IMR-90 (cell line): ENCODE measurements around the gene SLC25A30. TPM values are rescaled to one million over a fixed set of nuclear protein-coding genes. Genes with fewer than 3 reads are reported as not detected.

Experiments
- ATAC-seq: fragments of 200-7000 bp; cut with Tn5 transposase; 2 replicates; pipeline ENCODE4 v1.9.1; 2020; ENCODE audit warnings: low read depth, mild to moderate bottlenecking, moderate library complexity
- BruUV-seq: library from RNA; stranded (reverse); fragments of 400-500 nt; replicated peaks from 2 replicates; lab custom pipeline; 2021; lab: Mats Ljungman, UMichigan
- CTCF ChIA-PET: fragments of 300-600 bp; formaldehyde crosslinking; extraction: SDS; loops from one replicate; lab custom pipeline; 2021; ENCODE audit warnings: antibody characterized with exemption; lab: Yijun Ruan, JAX
- POLR2A ChIA-PET: fragments of 300-600 bp; sonication (Branson Sonifier 250); formaldehyde crosslinking; loops from one replicate; lab custom pipeline; 2022; ENCODE audit warnings: antibody characterized with exemption; ENCODE audit not compliant: unreplicated experiment; lab: Charles Lee
- DNase-seq: peaks from one replicate; pipeline ENCODE4 v3.0.0; 2013
- H2AFZ ChIP-seq: replicated peaks from 2 replicates; pipeline ENCODE3; 2013; ENCODE audit warnings: low read length, mild to moderate bottlenecking; ENCODE audit not compliant: poor library complexity
- H2AK5ac ChIP-seq: 2 replicates; pipeline ENCODE4 v1.6.1; 2013; ENCODE audit warnings: low read depth, low read length, inconsistent platforms
- H2AK9ac ChIP-seq: replicated peaks from 2 replicates; pipeline ENCODE3; 2013; ENCODE audit warnings: mild to moderate bottlenecking, low read depth, low read length, moderate library complexity; ENCODE audit not compliant: poor library complexity
- H2BK120ac ChIP-seq: 2 replicates; pipeline ENCODE4 v1.6.1; 2013; ENCODE audit warnings: low read depth, low read length, inconsistent platforms
- H2BK15ac ChIP-seq: 3 replicates; pipeline ENCODE4 v1.6.1; 2013; ENCODE audit warnings: low read depth, low read length, inconsistent platforms
- H2BK20ac ChIP-seq: 2 replicates; pipeline ENCODE4 v1.6.1; 2013; ENCODE audit warnings: low read depth, mild to moderate bottlenecking, inconsistent platforms, low read length, moderate library complexity
- H2BK5ac ChIP-seq: 2 replicates; pipeline ENCODE4 v1.6.1; 2013; ENCODE audit warnings: mild to moderate bottlenecking, low read depth, low read length, inconsistent platforms; ENCODE audit not compliant: poor library complexity, severe bottlenecking
- H3K14ac ChIP-seq: replicated peaks from 2 replicates; pipeline ENCODE4 v1.6.1; 2013; ENCODE audit warnings: low read depth, low read length, inconsistent platforms
- H3K18ac ChIP-seq: 2 replicates; pipeline ENCODE4 v1.6.1; 2013; ENCODE audit warnings: low read depth, low read length, control low read depth
- H3K23ac ChIP-seq: 2 replicates; pipeline ENCODE4 v1.6.1; 2013; ENCODE audit warnings: low read depth, low read length, inconsistent platforms
- H3K27ac ChIP-seq: 2 replicates; pipeline ENCODE4 v1.5.1; 2013; ENCODE audit warnings: mild to moderate bottlenecking, control low read depth, low read length; ENCODE audit not compliant: insufficient read depth
- H3K27me3 ChIP-seq: 2 replicates; pipeline ENCODE4 v1.6.1; 2013; ENCODE audit warnings: low read length; ENCODE audit not compliant: control insufficient read depth, insufficient read depth
- H3K36me3 ChIP-seq: 2 replicates; pipeline ENCODE4 v1.6.1; 2013; ENCODE audit warnings: low read length, mixed read lengths; ENCODE audit not compliant: control insufficient read depth, insufficient read depth
- H3K4ac ChIP-seq: 2 replicates; pipeline ENCODE4 v1.6.1; 2013; ENCODE audit warnings: low read depth, low read length, inconsistent platforms
- H3K4me1 ChIP-seq: 2 replicates; pipeline ENCODE4 v1.6.1; 2013; ENCODE audit warnings: low read length, mixed read lengths; ENCODE audit not compliant: control insufficient read depth, insufficient read depth
- H3K4me2 ChIP-seq: 2 replicates; pipeline ENCODE4 v1.6.1; 2013; ENCODE audit warnings: low read depth, mild to moderate bottlenecking, control low read depth, low read length, moderate library complexity
- H3K4me3 ChIP-seq: 2 replicates; pipeline ENCODE4 v1.5.1; 2013; ENCODE audit warnings: low read depth, mild to moderate bottlenecking, control low read depth, low read length, moderate library complexity; ENCODE audit not compliant: insufficient read depth
- H3K56ac ChIP-seq: 2 replicates; pipeline ENCODE4 v1.6.1; 2013; ENCODE audit warnings: low read length, inconsistent platforms; ENCODE audit not compliant: insufficient read depth; ENCODE audit errors: extremely low read depth
- H3K79me1 ChIP-seq, 2 experiments: 2 replicates each; pipeline ENCODE4 v1.6.1; 2013; ENCODE audit warnings: low read length in 2 of 2, inconsistent platforms in 1 of 2, low read depth in 1 of 2
- H3K9ac ChIP-seq: 2 replicates; pipeline ENCODE4 v1.6.1; 2013; ENCODE audit warnings: low read depth, low read length, control low read depth
- H3K9me1 ChIP-seq: 2 replicates; pipeline ENCODE4 v1.6.1; 2013; ENCODE audit warnings: low read length, inconsistent platforms; ENCODE audit not compliant: insufficient read depth
- H3K9me3 ChIP-seq: 2 replicates; pipeline ENCODE4 v1.6.1; 2013; ENCODE audit warnings: low read length; ENCODE audit not compliant: control insufficient read depth, insufficient read depth
- H4K20me1 ChIP-seq: 2 replicates; pipeline ENCODE4 v1.6.1; 2013; ENCODE audit warnings: low read length, inconsistent platforms; ENCODE audit not compliant: insufficient read depth
- H4K5ac ChIP-seq: 2 replicates; pipeline ENCODE4 v1.6.1; 2013; ENCODE audit warnings: mild to moderate bottlenecking, low read depth, low read length, control low read depth
- H4K8ac ChIP-seq, 2 experiments: 2 replicates each; pipeline ENCODE4 v1.6.1; 2013; ENCODE audit warnings: low read depth in 2 of 2, low read length in 2 of 2, control low read depth in 1 of 2, inconsistent platforms in 1 of 2
- H4K91ac ChIP-seq: 2 replicates; pipeline ENCODE4 v1.6.1; 2013; ENCODE audit warnings: low read depth, low read length, inconsistent platforms; ENCODE audit not compliant: insufficient read depth
- RFX5 ChIP-seq: IDR thresholded peaks from 2 replicates; pipeline ENCODE4 v1.8.0; 2012; ENCODE audit warnings: low read depth, mild to moderate bottlenecking, low read length, moderate library complexity
- WGBS, 2 experiments: methylation state at CpG; one replicate each; pipeline versions ENCODE4 v1.1.5 to v1.1.7; 2013; ENCODE audit warnings: missing lambda C conversion rate in 2 of 2; ENCODE audit not compliant: insufficient read length in 1 of 2; ENCODE audit errors: extremely low coverage in 2 of 2; 5-methylcytosine and 5-hydroxymethylcytosine counted together
- dilution Hi-C: fragments of 300-500 bp; cut with HindIII; formaldehyde crosslinking; loops from one replicate; pipeline ENCODE4 v1.14.3; 2018; ENCODE audit warnings: low sequenced_read_pairs; ENCODE audit not compliant: unreplicated experiment
- in situ Hi-C: fragments of 300-500 bp; cut with MboI; formaldehyde crosslinking; loops from 3 replicates; pipeline ENCODE4 v1.14.3; 2019; ENCODE audit warnings: low sequenced_read_pairs, inconsistent platforms, mixed read lengths
- intact Hi-C: fragments of 100-400 bp; cut with micrococcal nuclease; formaldehyde crosslinking; loops from 2 replicates; pipeline ENCODE4 v1.10.0; 2022
- polyA plus RNA-seq, 3 experiments: library from polyadenylated mRNA; depleted of rRNA; stranded (reverse); fragments of >200 nt; gene quantifications; 2 replicates each; pipeline ENCODE4 v1.2.3, GENCODE V29; 2012; ENCODE audit warnings: low replicate concordance in 1 of 3
- total RNA-seq: library from RNA; depleted of rRNA; stranded (reverse); fragments of >200 nt; gene quantifications from 2 replicates; pipeline ENCODE4 v1.2.3, GENCODE V29; 2012

Gene SLC25A30
- total and polyA plus RNA-seq, 2 of the 4 experiments (the other 2 are of a cell fraction), result 9.9 to 19.4 TPM

- Histone ChIP-seq H2AK5ac (no peak overlapping the region), H3K56ac (no peak overlapping the region), H2BK5ac (no peak overlapping the region), H3K27me3 (peaks cover 10% of the 10 kb centered on the region), H3K36me3 (no peaks in the 10 kb centered on the region), H3K9me1 (no peaks in the 10 kb centered on the region), H4K20me1 (no peaks in the 10 kb centered on the region), H2AFZ (no peak overlapping the region), H3K4me2 (no peak overlapping the region), H3K79me1 (no peaks in the 10 kb centered on the region), H4K8ac (no peak overlapping the region), H4K91ac (no peak overlapping the region), H2BK20ac (no peak overlapping the region), H3K9me3 (no peaks in the 10 kb centered on the region), H4K5ac (no peak overlapping the region), H3K4me1 (0 out of 2 replicates have a peak, but pooled peaks cover 2% of the 10 kb centered on the region), H3K14ac (no peak overlapping the region), H2BK15ac (no peak overlapping the region), H3K9ac (no peak overlapping the region), H3K18ac (no peak overlapping the region), H3K23ac (no peak overlapping the region), H2BK120ac (no peak overlapping the region), H3K4ac (no peak overlapping the region), H3K4me3 (no peak overlapping the region), H2AK9ac (no peak overlapping the region), H3K27ac (no peak overlapping the region)
- 67% methylated on average over 2 of the region's 7 CpGs; no CpG with 5 or more reads in 1 of the 2 experiments for WGBS, 2 experiments
- DNase-seq (peak; percentile 51), ATAC-seq (peak; percentile 53)
- intact Hi-C loops, result no loop called here
- TF ChIP-seq RFX5, result no peak
- dilution Hi-C loops, result no loop called here
- CTCF ChIA-PET, result no interaction called here
- in situ Hi-C loops, result no loop called here
- BruUV-seq, result no TSS peak
- POLR2A ChIA-PET, result no interaction called here
Measured at GRCh38 chr13:45446181-45446580, 28.0 kb upstream of the SLC25A30 start.
